Measurements from ENCODE around the gene ZFP57. TPM values are rescaled to one million over a fixed set of nuclear protein-coding genes. Genes with fewer than 3 reads are reported as not detected.

ZFP57 gene
- polyA plus RNA-seq (2012; ENCODE audit: low read depth, missing spikeins): 10.8 TPM

DNA sequence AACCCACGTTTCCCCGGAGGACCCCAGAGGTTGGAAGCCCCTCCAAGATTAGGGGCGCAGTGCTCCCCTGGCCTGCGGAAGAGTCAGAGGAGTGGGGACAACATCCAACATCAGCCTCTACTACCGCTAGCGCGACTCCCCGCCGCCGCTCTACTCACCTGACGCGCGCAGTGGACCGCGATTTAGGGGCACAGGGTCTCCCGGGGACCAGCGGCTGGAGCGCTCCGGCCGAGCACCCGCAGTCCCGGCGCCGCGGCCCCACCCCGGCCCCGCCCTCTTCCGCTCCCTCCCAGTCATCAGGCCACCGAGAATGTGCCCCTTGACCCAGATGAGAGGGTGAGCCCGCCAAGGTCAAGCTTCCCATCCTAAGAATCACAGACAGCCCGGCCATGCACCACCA is at the start of gene ZFP57:
Gene ZFP57 (minus strand): TSS at position 249 of the 400 bp plus-strand sequence. CDS start 4,149 bp downstream, outside the sequence.
- DNase-seq (ENCODE audit: insufficient read length, low spot score) (peak; percentile 36), FAIRE-seq (no peak)
- no peak for TF ChIP-seq PAX5 (IDR thresholded peaks at IDR 0.05; ENCODE audit: insufficient read depth, low read length, severe bottlenecking)
- peak; percentile 32; the same call in 1 of the 2 replicates for TF ChIP-seq POLR2A (IDR thresholded peaks at IDR 0.05; ENCODE audit: low read depth, low read length)

DNA sequence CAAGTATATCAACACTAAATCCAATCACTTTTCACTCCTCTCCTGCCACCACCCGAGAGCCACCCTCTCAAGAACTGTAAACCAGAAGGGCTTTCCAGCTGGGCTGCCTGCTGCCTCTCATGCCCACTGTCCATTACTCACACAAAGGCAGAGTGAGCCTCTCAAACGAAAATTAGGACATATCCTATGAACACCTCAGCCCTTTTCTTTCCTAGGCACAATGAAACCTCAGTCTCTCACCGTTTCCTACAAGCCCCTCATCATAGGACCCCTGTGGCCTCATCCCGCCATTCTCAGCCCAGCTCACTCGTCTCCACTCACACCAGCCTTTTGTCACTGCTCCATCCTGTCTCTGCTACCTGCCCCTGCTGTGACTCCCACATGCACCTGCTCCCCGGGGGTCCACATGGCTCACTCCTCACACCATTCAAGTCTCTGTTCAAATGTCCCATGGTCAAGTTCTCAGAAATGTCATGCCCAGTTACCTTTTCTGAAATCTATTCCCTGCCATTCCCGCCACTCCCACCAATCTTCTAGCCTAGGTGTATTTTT is 49.7 kb upstream of the ZFP57 start:
- 0 out of 2 replicates have a peak, but pooled peaks have one; percentile 40 for TF ChIP-seq POLR2AphosphoS5 (IDR thresholded peaks at IDR 0.05; ENCODE audit: low read depth, low read length)
- TF ChIP-seq PAX5 (IDR thresholded peaks at IDR 0.05; ENCODE audit: insufficient read depth, low read length, severe bottlenecking): no peak
- peak; percentile 43; the same call in 1 of the 2 replicates for TF ChIP-seq POLR2A (IDR thresholded peaks at IDR 0.05; ENCODE audit: low read depth, low read length)
- no peak for FAIRE-seq

DNA sequence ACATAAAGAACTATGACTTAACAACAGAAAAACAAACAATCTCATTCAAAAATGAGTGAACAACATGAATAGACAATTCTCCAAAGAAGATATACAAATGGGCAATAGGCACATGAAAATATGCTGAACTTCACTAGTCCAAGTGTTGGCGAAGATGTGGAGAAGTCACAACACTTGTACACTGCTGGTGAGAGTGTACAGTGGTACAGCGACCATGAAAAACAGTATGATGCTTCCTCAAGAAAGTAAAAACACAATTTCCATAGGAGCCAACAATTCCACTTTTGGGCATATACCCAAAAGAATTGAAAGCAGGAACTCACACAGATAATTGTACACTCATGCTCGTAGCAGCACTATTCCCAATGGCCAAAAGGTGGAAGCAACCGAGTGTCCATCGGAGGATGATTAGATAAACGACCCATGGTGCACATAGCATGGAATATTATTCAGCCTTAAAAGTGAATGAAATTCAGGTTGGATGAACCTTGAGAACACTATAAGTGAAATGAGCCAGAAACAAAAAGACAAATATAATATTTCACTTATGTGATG is 48.9 kb upstream of the ZFP57 start:
- FAIRE-seq: peak; percentile 63
- TF ChIP-seq TAF1 (IDR thresholded peaks at IDR 0.05; ENCODE audit: low read depth, low read length) (no peak), POLR2A (IDR thresholded peaks at IDR 0.05; ENCODE audit: low read depth, low read length) (peak; percentile 77; the same call in 1 of the 2 replicates), POLR2AphosphoS5 (IDR thresholded peaks at IDR 0.05; ENCODE audit: low read depth, low read length) (peak; percentile 65; the same call in 1 of the 2 replicates), SPI1 (IDR thresholded peaks at IDR 0.05; ENCODE audit: low read depth, low read length) (no peak), POU2F2 (IDR thresholded peaks at IDR 0.05; ENCODE audit: low read depth, low read length) (no peak), PAX5 (IDR thresholded peaks at IDR 0.05; ENCODE audit: insufficient read depth, low read length, severe bottlenecking) (no peak)
- DNase-seq (ENCODE audit: insufficient read length, low spot score): no peak

More for the DNA sequence above, 49.7 kb upstream of the ZFP57 start:
- DNase-seq (ENCODE audit: insufficient read length, low spot score): no peak

DNA sequence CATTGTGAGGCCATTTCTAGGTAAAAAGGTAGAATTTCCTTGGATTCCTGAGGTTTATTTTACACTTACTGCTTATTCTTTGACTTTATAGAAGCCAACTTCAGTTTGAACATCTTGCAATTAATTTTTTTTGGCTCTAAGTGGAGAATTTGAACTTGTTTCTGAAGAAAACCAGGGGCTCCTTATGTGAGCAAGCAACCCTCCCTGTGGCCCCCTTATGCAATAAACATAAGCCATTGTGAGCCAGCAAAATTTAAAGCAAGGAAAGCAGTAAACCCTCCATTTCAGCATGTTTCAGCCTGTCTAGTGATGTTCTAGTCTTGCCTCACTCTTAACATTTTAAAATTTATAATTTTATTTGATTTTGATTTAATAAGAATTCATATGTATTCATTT is 47.9 kb upstream of the ZFP57 start:
- TF ChIP-seq POU2F2 (IDR thresholded peaks at IDR 0.05; ENCODE audit: low read depth, low read length): no peak
- TF ChIP-seq POLR2AphosphoS5 (IDR thresholded peaks at IDR 0.05; ENCODE audit: low read depth, low read length): no peak
- no peak for TF ChIP-seq PAX5 (IDR thresholded peaks at IDR 0.05; ENCODE audit: insufficient read depth, low read length, severe bottlenecking)
- TF ChIP-seq TAF1 (IDR thresholded peaks at IDR 0.05; ENCODE audit: low read depth, low read length): no peak
- TF ChIP-seq SPI1 (IDR thresholded peaks at IDR 0.05; ENCODE audit: low read depth, low read length): no peak
- TF ChIP-seq POLR2A (IDR thresholded peaks at IDR 0.05; ENCODE audit: low read depth, low read length): no peak; the same call in 1 of the 2 replicates
- DNase-seq (ENCODE audit: insufficient read length, low spot score) (no peak), FAIRE-seq (no peak)

DNA sequence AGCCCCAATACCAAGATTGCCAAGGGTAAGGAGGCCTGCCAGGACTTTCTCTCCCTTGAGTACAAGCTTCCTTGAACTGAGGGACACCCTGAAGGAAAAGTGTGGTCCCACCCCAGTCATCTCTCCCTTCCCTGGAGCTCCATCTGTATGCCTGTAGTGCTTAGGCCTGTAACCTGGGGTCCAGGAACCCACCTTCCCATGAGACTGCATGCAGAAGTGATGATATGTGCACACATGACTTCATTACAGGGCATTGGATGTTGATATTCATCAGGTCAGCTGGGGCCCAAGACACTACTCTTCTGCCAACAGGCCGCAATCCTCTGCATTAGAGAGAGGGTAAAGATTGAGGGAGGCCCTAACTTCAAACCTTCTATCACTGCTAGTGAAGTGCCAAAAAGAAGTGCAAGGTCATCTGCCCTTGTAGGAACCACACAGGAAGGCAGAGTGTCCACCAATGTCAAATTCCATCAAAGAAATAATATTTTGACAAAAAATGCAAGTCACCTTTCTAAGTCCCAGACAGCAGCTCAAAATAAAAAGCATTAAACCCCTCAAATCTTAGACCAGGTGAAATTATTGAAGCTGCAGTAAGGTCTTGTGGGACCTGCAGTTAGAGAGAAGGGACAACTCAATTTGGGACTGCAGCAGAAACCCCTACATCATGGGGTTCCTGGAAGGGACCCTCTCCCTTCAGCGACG is 47.4 kb upstream of the ZFP57 start:
- FAIRE-seq (no peak), DNase-seq (ENCODE audit: insufficient read length, low spot score) (no peak)
- TF ChIP-seq TAF1 (IDR thresholded peaks at IDR 0.05; ENCODE audit: low read depth, low read length) (no peak), POLR2A (IDR thresholded peaks at IDR 0.05; ENCODE audit: low read depth, low read length) (peak; percentile 63; the same call in 1 of the 2 replicates), PAX5 (IDR thresholded peaks at IDR 0.05; ENCODE audit: insufficient read depth, low read length, severe bottlenecking) (no peak), POLR2AphosphoS5 (IDR thresholded peaks at IDR 0.05; ENCODE audit: low read depth, low read length) (peak; percentile 66; the same call in 1 of the 2 replicates), SPI1 (IDR thresholded peaks at IDR 0.05; ENCODE audit: low read depth, low read length) (no peak), POU2F2 (IDR thresholded peaks at IDR 0.05; ENCODE audit: low read depth, low read length) (no peak)

DNA sequence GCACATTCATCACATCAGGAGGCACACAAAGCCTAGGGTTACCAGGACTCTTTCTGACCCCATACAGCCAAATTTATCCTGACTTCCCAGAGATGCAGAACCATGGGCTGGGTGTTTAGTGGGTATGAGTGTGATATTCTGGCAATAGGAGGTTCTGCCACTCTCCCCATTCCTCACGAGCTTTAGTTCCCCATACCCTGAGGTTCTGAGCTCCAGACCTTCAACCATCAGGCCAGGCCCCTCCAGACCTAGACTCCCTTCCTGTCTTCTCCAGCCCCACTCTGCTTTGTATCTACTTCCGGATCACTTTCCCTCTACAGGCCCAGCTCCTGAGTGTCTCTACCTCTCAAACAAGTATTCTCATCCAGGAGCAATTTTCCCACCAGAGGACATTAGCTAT is 46.7 kb upstream of the ZFP57 start:
- 0 out of 2 replicates have a peak, but pooled peaks have one; percentile 2 for TF ChIP-seq POU2F2 (IDR thresholded peaks at IDR 0.05; ENCODE audit: low read depth, low read length)
- no peak for TF ChIP-seq POLR2AphosphoS5 (IDR thresholded peaks at IDR 0.05; ENCODE audit: low read depth, low read length)
- no peak for TF ChIP-seq POLR2A (IDR thresholded peaks at IDR 0.05; ENCODE audit: low read depth, low read length)
- TF ChIP-seq SPI1 (IDR thresholded peaks at IDR 0.05; ENCODE audit: low read depth, low read length): no peak
- no peak for TF ChIP-seq PAX5 (IDR thresholded peaks at IDR 0.05; ENCODE audit: insufficient read depth, low read length, severe bottlenecking)
- FAIRE-seq (no peak), DNase-seq (ENCODE audit: insufficient read length, low spot score) (no peak)

DNA sequence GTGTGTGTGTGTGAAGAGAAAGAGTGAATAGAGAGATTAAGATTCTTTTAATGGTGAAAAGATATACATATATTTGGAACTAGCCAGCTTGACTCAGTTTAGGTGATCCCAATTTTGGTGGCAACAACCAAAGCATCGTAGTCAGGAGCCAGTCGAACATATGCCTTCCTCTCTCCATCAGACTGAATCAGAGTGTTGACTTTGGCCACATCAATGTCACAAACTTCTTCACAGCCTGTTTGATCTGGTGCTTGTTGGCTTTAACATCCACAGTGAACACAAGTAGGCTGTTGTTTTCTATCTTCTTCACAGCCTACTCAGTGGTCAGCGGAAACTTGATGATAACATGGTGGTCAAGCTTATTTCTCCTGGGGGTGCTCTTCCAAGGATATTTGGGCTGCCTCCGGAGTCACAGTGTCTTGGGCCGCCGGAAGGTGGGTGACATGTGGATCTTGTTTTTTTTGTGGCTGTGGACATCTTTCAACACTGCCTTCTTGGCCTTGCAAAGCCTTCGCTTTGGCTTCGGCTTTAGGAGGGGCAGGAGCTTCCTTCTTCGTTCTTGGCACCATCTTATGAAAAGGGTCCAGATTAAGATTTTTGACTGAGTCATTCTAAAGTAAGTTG is 45.7 kb upstream of the ZFP57 start:
- DNase-seq (ENCODE audit: insufficient read length, low spot score): no peak
- peak; percentile 47; the same call in 1 of the 2 replicates for TF ChIP-seq POLR2AphosphoS5 (IDR thresholded peaks at IDR 0.05; ENCODE audit: low read depth, low read length)
- no peak for TF ChIP-seq POU2F2 (IDR thresholded peaks at IDR 0.05; ENCODE audit: low read depth, low read length)
- no peak for TF ChIP-seq SPI1 (IDR thresholded peaks at IDR 0.05; ENCODE audit: low read depth, low read length)
- TF ChIP-seq PAX5 (IDR thresholded peaks at IDR 0.05; ENCODE audit: insufficient read depth, low read length, severe bottlenecking): no peak
- TF ChIP-seq TAF1 (IDR thresholded peaks at IDR 0.05; ENCODE audit: low read depth, low read length): no peak
- TF ChIP-seq POLR2A (IDR thresholded peaks at IDR 0.05; ENCODE audit: low read depth, low read length): no peak; the same call in 1 of the 2 replicates
- FAIRE-seq: no peak

DNA sequence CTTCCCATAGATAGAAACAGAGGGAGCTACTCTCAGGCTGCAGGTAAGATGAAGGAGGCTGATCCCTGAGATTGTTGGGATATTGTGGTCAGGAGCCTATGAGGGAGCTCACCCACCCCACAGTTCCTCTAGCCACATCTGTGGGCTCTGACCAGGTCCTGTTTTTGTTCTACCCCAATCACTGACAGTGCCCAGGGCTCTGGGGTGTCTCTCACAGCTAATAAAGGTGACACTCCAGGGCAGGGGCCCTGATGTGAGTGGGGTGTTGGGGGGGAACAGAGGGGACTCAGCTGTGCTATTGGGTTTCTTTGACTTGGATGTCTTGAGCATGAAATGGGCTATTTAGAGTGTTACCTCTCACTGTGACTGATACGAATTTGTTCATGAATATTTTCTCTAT is 45.0 kb upstream of the ZFP57 start:
- FAIRE-seq (no peak), DNase-seq (ENCODE audit: insufficient read length, low spot score) (no peak)
- no peak; the same call in 1 of the 2 replicates for TF ChIP-seq POLR2AphosphoS5 (IDR thresholded peaks at IDR 0.05; ENCODE audit: low read depth, low read length)
- TF ChIP-seq POLR2A (IDR thresholded peaks at IDR 0.05; ENCODE audit: low read depth, low read length): no peak
- TF ChIP-seq TAF1 (IDR thresholded peaks at IDR 0.05; ENCODE audit: low read depth, low read length): no peak
- no peak for TF ChIP-seq SPI1 (IDR thresholded peaks at IDR 0.05; ENCODE audit: low read depth, low read length)
- no peak for TF ChIP-seq POU2F2 (IDR thresholded peaks at IDR 0.05; ENCODE audit: low read depth, low read length)
- TF ChIP-seq PAX5 (IDR thresholded peaks at IDR 0.05; ENCODE audit: insufficient read depth, low read length, severe bottlenecking): no peak
